Measurements from ENCODE around the gene MSANTD2.

The MSANTD2 gene

DNA sequence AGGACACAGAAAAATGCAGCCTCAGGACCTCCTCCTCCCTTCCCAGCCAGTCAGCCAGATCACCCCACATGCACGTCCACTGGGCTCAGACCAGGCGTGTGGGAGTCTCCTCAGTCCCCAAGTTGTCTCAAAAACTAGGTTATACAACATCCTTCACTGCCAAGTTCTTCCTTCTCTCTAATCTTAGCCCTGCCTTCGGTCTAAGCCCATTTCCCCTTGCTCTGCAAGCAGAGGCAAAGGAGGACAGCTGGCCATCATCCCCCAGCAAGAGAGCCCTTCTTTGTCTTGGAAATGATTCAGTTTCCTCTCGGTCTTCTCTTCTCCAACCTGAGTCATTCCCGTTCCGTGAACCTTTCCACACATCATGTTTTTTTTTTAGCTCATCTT lies 74.5 kb downstream of the MSANTD2 start:
- ATAC-seq (replicated peaks; ENCODE audit: extremely low read depth, poor library complexity, severe bottlenecking): no peak
- H3K27ac Mint-ChIP-seq (ENCODE audit: low read depth): no peak overlapping the region
- H3K4me3 Mint-ChIP-seq: no peak overlapping the region
- no peaks in the 10 kb centered on the region for H3K36me3 Mint-ChIP-seq (ENCODE audit: insufficient read depth)
- H3K4me1 Mint-ChIP-seq: peaks cover 12% of the 10 kb centered on the region
- no peaks in the 10 kb centered on the region for H3K9me3 Mint-ChIP-seq
- peaks cover 56% of the 10 kb centered on the region for H3K27me3 Mint-ChIP-seq
- DNase-seq (ENCODE audit: low spot score in 2 of 2): no peak

DNA sequence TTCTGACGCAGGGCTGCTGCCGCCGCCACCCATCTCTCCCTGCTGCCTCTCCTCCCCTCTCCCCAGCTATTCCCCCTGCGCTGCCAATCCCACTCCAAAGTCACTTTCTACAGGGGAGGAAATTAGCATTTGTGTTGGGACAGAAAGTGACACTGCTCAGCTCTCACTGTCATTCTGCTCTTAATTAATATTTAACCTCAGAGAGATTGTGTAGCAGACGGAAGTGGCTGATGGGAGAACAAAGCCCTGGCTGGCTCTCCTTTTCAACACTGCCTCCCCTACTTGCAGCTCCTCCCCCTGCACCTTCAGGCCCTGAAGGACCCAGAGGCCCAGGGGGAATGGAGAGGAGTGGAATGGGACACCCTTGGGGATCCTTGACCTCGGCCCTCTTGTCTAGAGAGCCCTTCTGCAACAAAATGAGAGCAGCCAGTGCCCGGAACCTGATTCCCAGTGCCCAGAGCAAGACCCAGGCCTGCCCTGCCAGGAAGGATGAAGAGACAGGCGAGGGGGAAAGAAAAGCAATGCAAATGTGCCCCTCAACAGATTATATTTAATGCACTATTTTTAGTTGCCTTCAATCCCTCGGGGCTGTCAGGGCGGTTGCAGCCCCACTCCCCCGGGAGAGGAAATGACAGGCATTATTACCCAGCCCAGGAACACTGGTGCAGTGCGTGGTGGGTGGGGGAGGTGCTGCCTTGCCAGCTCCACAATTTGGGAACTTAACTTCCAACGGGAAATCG lies 75.1 kb downstream of the MSANTD2 start:
- Mint-ChIP-seq H3K4me3 (no peak overlapping the region), H3K27ac (ENCODE audit: low read depth) (no peak overlapping the region), H3K27me3 (peaks cover 58% of the 10 kb centered on the region), H3K9me3 (no peaks in the 10 kb centered on the region), H3K4me1 (peaks cover 12% of the 10 kb centered on the region), H3K36me3 (ENCODE audit: insufficient read depth) (no peaks in the 10 kb centered on the region)
- no peak for ATAC-seq (replicated peaks; ENCODE audit: extremely low read depth, poor library complexity, severe bottlenecking)
- DNase-seq (ENCODE audit: low spot score in 2 of 2): no peak

DNA sequence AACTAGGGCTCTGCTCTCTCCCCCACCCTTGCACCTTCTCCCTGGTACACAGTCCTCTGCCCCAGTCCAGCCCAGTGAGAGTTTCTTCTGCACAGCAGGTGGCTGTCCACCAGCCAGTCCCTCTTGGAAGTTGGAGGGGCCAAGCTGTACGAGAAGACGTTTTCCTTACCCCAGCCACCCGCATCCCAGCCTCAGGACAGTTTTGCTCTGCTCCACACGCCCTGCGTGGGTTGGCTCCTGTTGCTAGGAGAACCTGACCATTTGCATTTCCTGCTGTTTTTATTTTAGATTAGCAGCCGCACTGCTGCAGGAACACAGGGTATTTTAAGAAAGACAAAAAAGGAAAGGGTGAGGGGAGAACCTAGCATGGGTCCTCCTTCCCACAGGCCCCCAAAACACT lies 78.0 kb downstream of the MSANTD2 start:
- Mint-ChIP-seq H3K9me3 (no peaks in the 10 kb centered on the region), H3K27ac (ENCODE audit: low read depth) (no peak overlapping the region), H3K27me3 (peaks cover 82% of the 10 kb centered on the region), H3K4me1 (peaks cover 27% of the 10 kb centered on the region), H3K36me3 (ENCODE audit: insufficient read depth) (no peaks in the 10 kb centered on the region), H3K4me3 (no peak overlapping the region)
- ATAC-seq (replicated peaks; ENCODE audit: extremely low read depth, poor library complexity, severe bottlenecking) (no peak), DNase-seq (ENCODE audit: low spot score in 2 of 2) (no peak)

DNA sequence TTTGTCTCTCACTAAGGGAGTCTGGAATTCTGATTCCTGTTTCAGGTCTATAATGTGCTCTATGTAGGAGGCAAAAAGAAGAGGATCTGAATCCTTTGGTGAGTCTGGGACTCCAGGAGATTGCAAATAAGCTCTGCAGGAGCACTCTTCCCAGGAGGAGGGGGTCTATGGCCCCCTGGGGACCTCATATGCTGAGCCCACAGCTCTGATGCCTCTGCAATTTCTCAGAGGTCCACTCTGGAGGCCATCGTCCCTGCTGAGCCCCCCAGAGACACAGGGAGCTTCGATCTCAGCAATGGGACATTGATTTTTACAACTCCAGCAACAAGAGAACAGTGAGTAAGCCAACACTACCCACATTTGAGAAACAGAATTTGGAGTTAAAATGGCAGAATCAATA lies 80.7 kb downstream of the MSANTD2 start:
- peaks cover 89% of the 10 kb centered on the region for H3K27me3 Mint-ChIP-seq
- H3K27ac Mint-ChIP-seq (ENCODE audit: low read depth): no peak overlapping the region
- H3K9me3 Mint-ChIP-seq: no peaks in the 10 kb centered on the region
- no peak overlapping the region for H3K4me3 Mint-ChIP-seq
- peaks cover 14% of the 10 kb centered on the region for H3K4me1 Mint-ChIP-seq
- H3K36me3 Mint-ChIP-seq (ENCODE audit: insufficient read depth): peaks cover 2% of the 10 kb centered on the region
- no peak for DNase-seq (ENCODE audit: low spot score in 2 of 2)
- ATAC-seq (replicated peaks; ENCODE audit: extremely low read depth, poor library complexity, severe bottlenecking): no peak

DNA sequence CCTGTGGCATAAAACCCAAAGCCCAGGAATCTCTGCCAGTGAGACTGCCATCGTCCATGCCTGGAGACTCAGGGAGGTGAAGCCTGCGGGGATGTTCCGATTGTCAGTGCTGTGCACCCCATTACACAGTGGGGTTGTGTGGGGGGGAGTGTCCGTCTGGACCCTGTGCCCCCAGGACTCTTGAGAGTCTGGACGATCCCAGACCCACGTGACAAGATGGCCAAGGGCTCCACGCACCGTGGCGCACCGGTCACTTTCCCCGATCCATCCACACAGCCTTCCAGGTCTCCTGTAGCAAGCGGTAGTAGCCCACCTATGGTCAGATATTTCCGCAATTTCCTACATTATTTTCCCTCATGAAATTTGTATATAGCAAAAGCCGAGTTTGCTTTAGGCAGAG lies 81.4 kb downstream of the MSANTD2 start:
- Mint-ChIP-seq H3K27ac (ENCODE audit: low read depth) (no peak overlapping the region), H3K4me3 (peak overlapping the region; percentile 72)

DNA sequence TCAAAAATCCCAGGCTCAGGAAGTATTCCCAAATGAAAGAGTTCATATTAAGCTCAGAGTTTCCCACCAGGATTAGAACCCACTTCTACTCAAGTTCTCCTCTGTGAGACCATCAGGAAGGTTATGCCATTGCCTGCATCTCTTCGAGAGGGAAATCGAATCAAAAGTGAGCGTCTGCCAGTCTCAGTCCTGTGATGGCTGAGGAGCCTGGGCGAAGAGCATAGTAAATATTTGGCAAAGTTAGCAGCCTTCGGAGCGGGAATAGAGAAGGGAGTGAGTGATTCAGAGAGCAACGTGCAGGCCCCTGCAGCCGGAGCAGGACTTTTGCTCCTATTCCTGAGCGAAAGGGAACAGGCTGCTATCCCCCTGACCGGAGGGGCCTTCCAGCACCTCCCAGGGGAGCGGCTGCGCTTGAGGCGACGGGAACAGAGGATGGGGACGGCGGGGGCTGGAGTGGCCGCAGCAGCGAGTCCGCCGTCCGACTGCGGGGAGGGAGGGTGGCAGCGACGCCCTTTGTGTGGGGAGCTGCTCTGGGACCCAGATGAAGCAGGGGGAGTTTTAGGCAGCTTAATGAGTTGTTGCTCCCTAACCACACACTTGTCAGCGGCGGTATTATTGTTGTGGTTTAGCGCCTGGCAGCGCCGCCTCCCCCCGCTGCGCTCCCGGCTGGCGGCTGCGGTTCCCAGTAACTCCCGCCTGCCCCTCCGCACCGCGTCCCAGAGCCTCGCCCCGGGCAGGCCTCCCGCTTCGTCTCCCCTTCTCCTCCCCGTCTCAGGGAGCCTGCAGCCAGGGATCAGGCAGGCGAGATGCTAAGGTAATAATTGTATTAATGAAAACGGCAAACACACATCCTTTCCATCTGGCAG lies 82.2 kb downstream of the MSANTD2 start:
- H3K4me1 Mint-ChIP-seq: peaks cover 14% of the 10 kb centered on the region
- peaks cover 86% of the 10 kb centered on the region for H3K27me3 Mint-ChIP-seq
- no peak overlapping the region for H3K27ac Mint-ChIP-seq (ENCODE audit: low read depth)
- peaks cover 2% of the 10 kb centered on the region for H3K36me3 Mint-ChIP-seq (ENCODE audit: insufficient read depth)
- no peak for DNase-seq (ENCODE audit: low spot score in 2 of 2)
- H3K4me3 Mint-ChIP-seq: peak overlapping the region; percentile 72
- peak; percentile 69 for ATAC-seq (replicated peaks; ENCODE audit: extremely low read depth, poor library complexity, severe bottlenecking)
- H3K9me3 Mint-ChIP-seq: no peaks in the 10 kb centered on the region

More for the DNA sequence above, 81.4 kb downstream of the MSANTD2 start:
- no peaks in the 10 kb centered on the region for H3K9me3 Mint-ChIP-seq
- H3K27me3 Mint-ChIP-seq: peaks cover 90% of the 10 kb centered on the region
- DNase-seq (ENCODE audit: low spot score in 2 of 2) (no peak), ATAC-seq (replicated peaks; ENCODE audit: extremely low read depth, poor library complexity, severe bottlenecking) (no peak)
- peaks cover 2% of the 10 kb centered on the region for H3K36me3 Mint-ChIP-seq (ENCODE audit: insufficient read depth)
- H3K4me1 Mint-ChIP-seq: peaks cover 14% of the 10 kb centered on the region

DNA sequence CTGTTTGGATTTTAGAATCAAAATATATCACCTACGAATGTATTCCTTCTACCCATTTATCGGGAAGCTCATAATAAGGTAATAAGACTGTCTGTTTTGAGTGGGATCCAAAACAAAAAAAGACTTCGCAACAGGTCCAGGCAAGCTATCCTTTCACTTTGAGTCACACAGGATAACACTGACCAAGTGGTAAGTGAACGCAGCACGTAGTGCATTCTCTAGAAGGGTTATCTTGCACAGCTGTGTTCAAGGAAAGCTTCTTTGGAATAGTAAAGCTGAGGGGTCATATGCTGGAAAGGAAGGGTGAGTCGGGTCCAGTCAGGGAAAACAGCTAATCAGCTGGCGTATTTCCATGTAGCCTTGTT lies 82.8 kb downstream of the MSANTD2 start:
- no peak for ATAC-seq (replicated peaks; ENCODE audit: extremely low read depth, poor library complexity, severe bottlenecking)
- Mint-ChIP-seq H3K9me3 (no peaks in the 10 kb centered on the region), H3K4me3 (peak overlapping the region; percentile 72), H3K27me3 (peaks cover 83% of the 10 kb centered on the region), H3K36me3 (ENCODE audit: insufficient read depth) (peaks cover 2% of the 10 kb centered on the region), H3K27ac (ENCODE audit: low read depth) (no peak overlapping the region), H3K4me1 (peaks cover 14% of the 10 kb centered on the region)
- no peak for DNase-seq (ENCODE audit: low spot score in 2 of 2)

DNA sequence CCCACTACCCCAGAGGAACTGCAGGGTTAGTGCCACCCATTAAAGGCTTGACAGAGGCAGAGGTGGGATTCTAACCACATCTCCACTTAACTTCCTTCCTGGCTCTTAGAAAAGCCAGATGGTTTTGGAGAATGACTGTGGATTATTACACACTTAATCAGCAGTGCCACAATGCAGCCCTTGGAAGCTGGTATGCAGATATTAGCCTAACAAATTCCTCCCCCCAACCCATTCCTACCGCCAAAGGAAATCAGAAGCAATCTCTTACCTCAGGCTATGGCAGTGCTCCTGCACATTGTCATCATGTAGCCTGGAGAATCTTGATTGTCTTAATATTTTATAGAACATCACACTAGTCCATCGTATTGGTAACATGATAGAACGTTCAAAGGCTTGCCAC lies 83.6 kb downstream of the MSANTD2 start:
- ATAC-seq (replicated peaks; ENCODE audit: extremely low read depth, poor library complexity, severe bottlenecking) (no peak), DNase-seq (ENCODE audit: low spot score in 2 of 2) (no peak)
- Mint-ChIP-seq H3K9me3 (no peaks in the 10 kb centered on the region), H3K36me3 (ENCODE audit: insufficient read depth) (peaks cover 2% of the 10 kb centered on the region), H3K27me3 (peaks cover 83% of the 10 kb centered on the region), H3K4me3 (no peak overlapping the region), H3K4me1 (peaks cover 14% of the 10 kb centered on the region), H3K27ac (ENCODE audit: low read depth) (no peak overlapping the region)
